ENCODE data around the gene NCLN.
A peak's percentile ranks its signal among the peaks of the same experiment; 100 is the strongest.
"Not testable (repeated sequence)": the region's sequence is repeated elsewhere in the genome, so short reads cannot be mapped to it uniquely, and the experiment has no call there.

The NCLN gene, protein sequence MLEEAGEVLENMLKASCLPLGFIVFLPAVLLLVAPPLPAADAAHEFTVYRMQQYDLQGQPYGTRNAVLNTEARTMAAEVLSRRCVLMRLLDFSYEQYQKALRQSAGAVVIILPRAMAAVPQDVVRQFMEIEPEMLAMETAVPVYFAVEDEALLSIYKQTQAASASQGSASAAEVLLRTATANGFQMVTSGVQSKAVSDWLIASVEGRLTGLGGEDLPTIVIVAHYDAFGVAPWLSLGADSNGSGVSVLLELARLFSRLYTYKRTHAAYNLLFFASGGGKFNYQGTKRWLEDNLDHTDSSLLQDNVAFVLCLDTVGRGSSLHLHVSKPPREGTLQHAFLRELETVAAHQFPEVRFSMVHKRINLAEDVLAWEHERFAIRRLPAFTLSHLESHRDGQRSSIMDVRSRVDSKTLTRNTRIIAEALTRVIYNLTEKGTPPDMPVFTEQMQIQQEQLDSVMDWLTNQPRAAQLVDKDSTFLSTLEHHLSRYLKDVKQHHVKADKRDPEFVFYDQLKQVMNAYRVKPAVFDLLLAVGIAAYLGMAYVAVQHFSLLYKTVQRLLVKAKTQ

GRCh38 chr19:3185461-3186159 lies at the start of gene NCLN:
Gene NCLN, plus strand, starts transcription at chr19:3185930. Its CDS starts 101 bp downstream, at chr19:3186031.
- peak; percentile 91 for DNase-seq

DNA sequence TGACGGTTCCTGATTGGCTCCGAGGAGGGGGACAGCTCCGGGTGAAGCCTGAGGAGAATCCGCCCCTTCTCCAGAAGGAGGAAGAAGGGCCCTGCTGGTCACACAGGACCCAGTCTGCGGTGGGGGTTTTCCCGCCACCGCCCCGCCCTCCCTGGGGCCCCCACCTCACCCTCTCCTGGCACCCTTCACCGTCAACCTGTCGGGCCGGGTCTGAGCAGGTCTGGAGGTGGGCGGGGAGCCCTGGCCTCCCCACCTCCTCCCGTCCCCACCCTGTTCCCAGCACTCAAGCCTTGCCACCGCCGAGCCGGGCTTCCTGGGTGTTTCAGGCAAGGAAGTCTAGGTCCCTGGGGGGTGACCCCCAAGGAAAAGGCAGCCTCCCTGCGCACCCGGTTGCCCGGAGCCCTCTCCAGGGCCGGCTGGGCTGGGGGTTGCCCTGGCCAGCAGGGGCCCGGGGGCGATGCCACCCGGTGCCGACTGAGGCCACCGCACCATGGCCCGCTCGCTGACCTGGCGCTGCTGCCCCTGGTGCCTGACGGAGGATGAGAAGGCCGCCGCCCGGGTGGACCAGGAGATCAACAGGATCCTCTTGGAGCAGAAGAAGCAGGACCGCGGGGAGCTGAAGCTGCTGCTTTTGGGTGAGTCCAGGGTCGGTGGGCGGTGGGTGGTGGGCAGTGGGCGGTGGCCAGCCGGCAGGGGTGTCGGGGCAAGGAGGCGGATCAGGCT lies 49.6 kb upstream of the NCLN start, which contains the start of gene GNA15:
GNA15 (plus strand) TSS at position 73 of the 723 bp plus-strand sequence; CDS start at position 491, 418 bp downstream.
- no peak for DNase-seq

GRCh38 chr19:3136684-3137055 lies 49.1 kb upstream of the NCLN start:
- no peak for DNase-seq

GRCh38 chr19:3137119-3137518 lies 48.6 kb upstream of the NCLN start:
- DNase-seq, result no peak

- no peak for DNase-seq
Observed at GRCh38 chr19:3138268-3138667, 47.5 kb upstream of the NCLN start.

DNA sequence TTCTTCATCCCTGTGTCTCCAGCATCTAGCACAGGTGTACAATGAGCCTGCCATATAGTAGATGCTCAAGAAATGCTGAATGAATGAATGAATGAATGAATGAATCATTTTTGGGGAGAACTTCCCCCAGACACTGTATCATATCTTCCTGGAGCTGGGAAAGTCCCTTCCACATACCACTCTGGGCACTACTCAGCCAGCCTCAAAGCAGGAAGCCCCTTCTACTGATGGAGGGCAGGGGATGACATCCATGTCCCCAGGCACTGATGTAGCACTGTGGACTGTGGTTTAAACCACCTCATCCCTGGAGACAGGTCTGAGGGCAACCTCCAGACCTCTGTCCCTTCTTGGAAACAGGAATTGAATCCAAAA lies 45.1 kb upstream of the NCLN start:
- no peak for DNase-seq

- DNase-seq, result peak; percentile 69
Observed at GRCh38 chr19:3142292-3142670, 43.4 kb upstream of the NCLN start.

DNA sequence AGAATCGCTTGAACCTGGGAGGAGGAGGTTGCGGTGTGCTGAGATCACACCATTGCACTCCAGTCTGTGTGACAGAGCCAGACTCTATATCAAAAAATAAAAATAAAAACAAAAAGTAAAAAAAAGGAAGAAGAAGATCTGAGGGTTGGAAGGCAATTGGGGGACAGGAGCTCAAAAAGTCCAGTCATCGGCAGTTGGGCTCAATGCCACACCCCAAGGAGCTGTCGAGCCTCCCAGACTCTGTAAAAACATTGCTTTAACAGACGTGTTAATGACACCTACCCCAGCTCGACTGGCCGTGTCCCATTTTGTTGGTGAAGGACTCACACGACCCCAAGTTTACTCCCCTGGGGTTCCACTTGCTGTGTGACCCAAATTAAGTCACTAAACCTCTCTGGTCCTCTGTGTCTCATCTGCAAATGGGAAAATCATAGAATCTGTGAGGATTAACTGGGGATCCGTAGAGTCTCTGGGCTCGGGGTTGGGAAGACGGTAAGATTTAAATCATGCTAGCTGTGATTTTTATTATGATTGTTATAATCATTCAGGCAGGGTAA lies 42.9 kb upstream of the NCLN start:
- DNase-seq, result no peak

DNA sequence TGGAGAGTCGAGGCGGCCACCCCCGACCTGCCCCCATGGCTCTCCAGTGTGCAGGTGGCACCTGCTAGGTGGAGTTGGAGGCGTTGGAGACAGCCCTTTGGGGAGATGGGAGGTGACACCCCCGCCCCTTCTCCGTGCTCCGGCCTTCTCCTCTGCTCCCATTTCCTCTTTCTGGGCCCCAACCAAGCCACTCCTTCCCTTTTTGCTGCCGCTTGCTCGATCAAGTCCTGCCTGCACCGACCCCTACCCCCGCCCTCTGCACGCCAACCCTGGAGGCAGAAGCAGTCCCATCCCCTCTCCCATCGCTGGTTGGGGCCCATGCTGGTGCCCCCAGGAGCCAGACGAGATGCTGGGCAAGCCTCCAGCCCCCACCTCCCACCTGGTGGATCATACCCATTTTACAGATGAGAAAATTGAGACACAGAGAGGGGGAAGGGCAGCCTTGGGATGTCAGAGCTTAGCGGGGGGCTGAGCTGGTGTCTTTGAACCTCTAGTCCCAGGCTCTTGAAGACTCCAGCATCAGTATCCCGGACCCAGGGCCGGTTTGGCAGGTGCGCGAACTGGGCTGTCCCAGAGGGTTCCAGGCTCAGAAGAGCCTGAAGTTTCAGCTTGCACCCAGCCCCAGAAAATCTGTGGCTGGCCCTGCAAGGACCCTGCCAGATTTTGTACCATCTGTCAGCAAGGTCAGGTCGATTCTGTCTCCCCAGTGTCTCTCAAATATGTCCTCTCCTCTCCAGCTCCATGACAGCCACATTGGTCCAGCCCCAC lies 39.6 kb upstream of the NCLN start:
- no peak for DNase-seq

DNA sequence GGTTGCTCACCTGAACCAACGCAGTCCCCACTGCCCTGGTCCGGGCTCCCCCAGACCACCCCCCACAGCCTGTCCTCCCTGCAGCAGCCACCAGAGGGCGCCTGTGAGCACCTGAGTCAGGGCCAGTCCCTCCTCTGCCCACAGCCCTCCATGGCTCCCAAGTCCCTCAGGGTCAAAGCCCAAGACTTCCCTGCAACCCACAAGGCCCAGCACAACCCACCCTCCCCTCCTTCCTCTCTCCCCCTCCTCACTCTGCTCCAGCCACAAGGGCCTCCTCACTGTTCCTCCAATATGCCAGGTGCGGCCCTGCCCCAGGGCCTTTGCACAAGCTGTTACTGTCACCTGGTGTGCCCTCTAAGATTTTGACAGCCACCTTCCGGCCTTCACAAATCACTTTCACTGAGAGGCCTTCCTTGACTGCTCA lies 39.0 kb upstream of the NCLN start:
- DNase-seq, result no peak

GRCh38 chr19:3148503-3148902 lies 37.2 kb upstream of the NCLN start:
- no peak for DNase-seq

- DNase-seq, result no peak
Observed at GRCh38 chr19:3149089-3149488, 36.6 kb upstream of the NCLN start.

DNA sequence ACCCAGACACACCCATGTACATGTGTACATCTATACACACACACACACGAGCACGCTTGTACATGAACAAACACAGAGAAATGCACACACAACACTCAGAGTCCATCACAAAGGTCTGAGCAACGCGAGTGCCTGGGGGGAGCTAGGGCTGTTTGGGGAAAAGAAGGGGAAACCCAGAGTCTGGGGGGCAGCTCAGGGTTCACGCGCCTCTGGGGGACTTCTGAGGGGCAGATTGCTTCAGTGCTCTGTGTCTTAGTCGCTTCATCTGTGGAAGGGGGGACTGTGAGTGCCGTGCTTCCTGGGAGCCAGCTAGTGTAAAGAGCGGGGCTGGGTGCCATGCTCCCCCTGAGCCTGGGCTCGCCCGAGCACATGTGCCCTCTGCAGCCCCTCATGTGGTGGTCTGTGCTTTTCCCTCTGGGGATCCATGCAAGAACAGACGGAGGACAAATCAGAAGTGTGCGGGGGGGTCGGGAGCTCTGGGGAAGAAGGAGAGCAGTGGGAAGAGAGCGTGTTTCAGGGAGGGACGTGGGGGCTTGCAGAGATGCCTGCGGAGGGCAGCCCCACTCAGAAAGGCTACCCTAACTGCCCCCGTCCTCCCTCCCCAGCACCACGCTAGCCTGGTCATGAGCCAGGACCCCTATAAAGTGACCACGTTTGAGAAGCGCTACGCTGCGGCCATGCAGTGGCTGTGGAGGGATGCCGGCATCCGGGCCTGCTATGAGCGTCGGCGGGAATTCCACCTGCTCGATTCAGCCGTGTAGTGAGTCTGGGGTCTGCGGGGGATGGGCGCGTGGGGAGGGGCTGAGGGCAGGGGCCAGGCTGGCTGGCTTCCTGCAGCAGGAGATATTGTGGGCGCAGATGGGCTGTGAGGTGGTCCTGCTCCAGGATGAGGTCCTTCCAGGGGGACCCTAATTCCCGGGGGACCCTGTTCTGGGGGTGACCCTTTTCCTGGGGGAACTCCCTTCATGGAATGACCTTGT lies 35.9 kb upstream of the NCLN start:
- DNase-seq, result no peak

- DNase-seq, result no peak
Observed at GRCh38 chr19:3150739-3151329, 34.9 kb upstream of the NCLN start.

GRCh38 chr19:3151563-3152418 lies 33.9 kb upstream of the NCLN start:
- no peak for DNase-seq

GRCh38 chr19:3152419-3152780 lies 33.3 kb upstream of the NCLN start:
- DNase-seq, result no peak

- DNase-seq, result no peak
Observed at GRCh38 chr19:3153286-3154230, 32.2 kb upstream of the NCLN start.

- not testable (repeated sequence) for DNase-seq
Observed at GRCh38 chr19:3154447-3154846, 31.3 kb upstream of the NCLN start.

All from KG1 (cell line).